Progenitor cell of endocrine pancreas (in vitro differentiated cells): ENCODE results near the gene KANSL2. TPM values are rescaled to one million over a fixed set of nuclear protein-coding genes. Genes with fewer than 3 reads are reported as not detected.
"Not testable (repeated sequence)": the region's sequence is repeated elsewhere in the genome, so short reads cannot be mapped to it uniquely, and the experiment has no call there.

Source experiments
- DNase-seq: peaks from one replicate; pipeline ENCODE4 v3.0.0; 2021; ENCODE audit warnings: low spot score; ENCODE audit not compliant: unreplicated experiment
- H3K27ac Mint-ChIP-seq: 2 replicates; pipeline ENCODE4 v1.8.0; 2021; ENCODE audit warnings: mild to moderate bottlenecking, moderate library complexity, mixed read lengths
- H3K27me3 Mint-ChIP-seq: 2 replicates; pipeline ENCODE4 v1.8.0; 2021; ENCODE audit warnings: mixed read lengths
- H3K36me3 Mint-ChIP-seq: 2 replicates; pipeline ENCODE4 v1.8.0; 2022; ENCODE audit warnings: mixed read lengths; ENCODE audit not compliant: insufficient read depth
- H3K4me1 Mint-ChIP-seq: 2 replicates; pipeline ENCODE4 v1.8.0; 2021; ENCODE audit warnings: low read depth, mixed read lengths
- H3K4me3 Mint-ChIP-seq: 2 replicates; pipeline ENCODE4 v1.8.0; 2021; ENCODE audit warnings: low read depth, mild to moderate bottlenecking, moderate library complexity, mixed read lengths
- H3K9me3 Mint-ChIP-seq: 2 replicates; pipeline ENCODE4 v1.8.0; 2021; ENCODE audit warnings: low read depth, mixed read lengths
- CTCF ChIP-seq: fragments of 200-600 bp; sonication (generic); IDR thresholded peaks from one replicate; pipeline ENCODE4 v1.5.0; 2021; ENCODE audit warnings: antibody characterized with exemption, mild to moderate bottlenecking; ENCODE audit not compliant: unreplicated experiment
- total RNA-seq: library from RNA; stranded (reverse); gene quantifications from 2 replicates; pipeline ENCODE4 v1.2.1, GENCODE V29; 2021

KANSL2 gene
- total RNA-seq, 1 donor from 2014 or later, result 54.4 TPM

DNA sequence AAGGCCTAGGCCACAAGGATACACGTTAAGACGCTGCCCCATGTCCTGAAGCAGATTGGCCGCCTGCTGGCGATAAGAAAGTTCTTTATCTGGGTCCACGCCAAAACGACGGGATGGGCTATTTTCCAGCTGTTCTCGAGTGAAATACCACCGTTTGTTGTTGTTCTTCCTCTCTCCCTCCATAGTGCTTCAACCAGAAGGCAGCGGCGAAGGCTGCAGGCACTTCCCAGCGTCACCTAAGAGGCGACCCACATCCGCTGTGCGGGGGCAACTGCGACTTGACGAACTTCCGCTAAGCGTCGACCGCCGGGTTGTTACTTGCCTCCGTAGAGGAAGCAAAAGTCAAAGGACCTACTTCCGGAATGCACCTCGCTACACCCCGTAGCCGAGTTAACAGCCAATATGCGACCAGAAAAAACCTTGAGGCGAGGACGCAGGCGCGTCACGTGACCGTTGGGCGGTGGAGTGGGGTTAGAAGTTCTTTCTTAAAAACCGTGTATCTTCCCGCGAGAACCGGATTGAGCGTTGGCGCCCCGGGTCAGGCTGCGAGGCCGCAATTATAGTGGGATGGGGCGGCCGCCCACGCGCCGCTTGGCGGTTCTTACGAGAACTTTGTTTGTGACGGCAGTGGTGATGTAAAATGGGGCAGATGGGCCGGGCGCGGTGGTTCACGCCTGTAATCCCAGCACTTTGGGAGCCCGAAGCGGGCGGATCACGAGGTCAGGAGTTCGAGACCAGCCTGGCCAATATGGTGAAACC is 34.6 kb upstream of the KANSL2 start, which contains the start of gene CCNT1:
TSS of gene CCNT1 (minus strand) at position 215 of the 759 bp plus-strand sequence. CDS start at position 183, 32 bp downstream.
- DNase-seq, result peak; percentile 95
- peaks cover 6% of the 10 kb centered on the region for H3K36me3 Mint-ChIP-seq
- H3K27me3 Mint-ChIP-seq, result no peaks in the 10 kb centered on the region
- H3K4me3 Mint-ChIP-seq, result peak within 1 kb of the TSS; percentile 89
- peaks cover 11% of the 10 kb centered on the region for H3K9me3 Mint-ChIP-seq
- peak; percentile 32 for TF ChIP-seq CTCF
- peaks cover 17% of the 10 kb centered on the region for H3K4me1 Mint-ChIP-seq
- H3K27ac Mint-ChIP-seq, result peak within 1 kb of the TSS; percentile 99

DNA sequence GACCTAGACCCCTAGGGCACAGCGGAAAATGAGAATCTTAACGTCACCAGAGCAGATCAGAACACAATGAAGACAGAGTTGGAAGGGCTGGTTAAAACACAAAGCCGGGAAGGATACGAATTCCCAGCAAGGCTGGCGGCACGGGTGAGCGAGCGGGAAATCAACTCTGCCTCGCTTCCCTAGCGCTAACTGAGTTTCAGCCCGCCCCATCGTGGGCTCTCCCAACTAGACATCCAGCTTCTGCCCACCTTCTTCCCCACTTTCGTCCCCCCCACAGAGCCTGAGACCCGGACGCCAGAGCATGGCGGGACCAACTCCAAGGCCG is 34.1 kb upstream of the KANSL2 start:
- peaks cover 17% of the 10 kb centered on the region for H3K4me1 Mint-ChIP-seq
- H3K9me3 Mint-ChIP-seq, result peaks cover 10% of the 10 kb centered on the region
- DNase-seq, result no peak
- H3K27me3 Mint-ChIP-seq, result no peaks in the 10 kb centered on the region
- peaks cover 8% of the 10 kb centered on the region for H3K36me3 Mint-ChIP-seq
- TF ChIP-seq CTCF, result no peak
- H3K4me3 Mint-ChIP-seq, result peak overlapping the region; percentile 89
- H3K27ac Mint-ChIP-seq, result peak overlapping the region; percentile 99

- Mint-ChIP-seq H3K4me1 (peaks cover 17% of the 10 kb centered on the region), H3K36me3 (peaks cover 11% of the 10 kb centered on the region), H3K27me3 (no peaks in the 10 kb centered on the region), H3K4me3 (no peak overlapping the region), H3K27ac (no peak overlapping the region), H3K9me3 (no peaks in the 10 kb centered on the region)
- no peak for DNase-seq
- TF ChIP-seq CTCF, result no peak
These were observed 30.2 kb upstream of the KANSL2 start for GRCh38 chr12:48712209-48712608.

GRCh38 chr12:48698822-48699221 is 16.8 kb upstream of the KANSL2 start:
- not testable (repeated sequence) for H3K27ac Mint-ChIP-seq, H3K9me3 Mint-ChIP-seq, H3K4me1 Mint-ChIP-seq, DNase-seq, H3K27me3 Mint-ChIP-seq, H3K4me3 Mint-ChIP-seq
- H3K36me3 Mint-ChIP-seq, result peaks cover 31% of the 10 kb centered on the region

DNA sequence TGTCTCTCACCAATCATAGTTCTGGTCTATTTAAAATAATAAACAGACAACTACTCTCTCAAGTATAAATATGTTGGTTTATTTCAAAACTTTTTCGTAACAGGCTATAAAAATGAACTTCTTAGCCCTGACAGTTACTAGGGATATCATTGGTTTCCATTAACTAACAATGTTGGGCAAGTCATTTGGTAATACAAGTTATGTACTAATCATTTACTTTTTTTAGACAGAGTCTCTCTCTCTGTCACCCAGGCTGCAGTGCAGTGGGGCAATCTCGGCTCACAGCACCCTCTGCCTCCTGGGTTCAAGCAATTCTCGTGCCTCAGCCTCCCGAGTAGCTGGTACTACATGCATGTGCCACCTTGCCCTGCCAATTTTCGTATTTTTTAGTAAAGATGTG is 14.6 kb upstream of the KANSL2 start:
- Mint-ChIP-seq H3K27ac (peak overlapping the region; percentile 56), H3K27me3 (no peaks in the 10 kb centered on the region), H3K4me3 (no peak overlapping the region), H3K4me1 (no peaks in the 10 kb centered on the region), H3K36me3 (peaks cover 36% of the 10 kb centered on the region), H3K9me3 (no peaks in the 10 kb centered on the region)
- TF ChIP-seq CTCF, result no peak
- no peak for DNase-seq

DNA sequence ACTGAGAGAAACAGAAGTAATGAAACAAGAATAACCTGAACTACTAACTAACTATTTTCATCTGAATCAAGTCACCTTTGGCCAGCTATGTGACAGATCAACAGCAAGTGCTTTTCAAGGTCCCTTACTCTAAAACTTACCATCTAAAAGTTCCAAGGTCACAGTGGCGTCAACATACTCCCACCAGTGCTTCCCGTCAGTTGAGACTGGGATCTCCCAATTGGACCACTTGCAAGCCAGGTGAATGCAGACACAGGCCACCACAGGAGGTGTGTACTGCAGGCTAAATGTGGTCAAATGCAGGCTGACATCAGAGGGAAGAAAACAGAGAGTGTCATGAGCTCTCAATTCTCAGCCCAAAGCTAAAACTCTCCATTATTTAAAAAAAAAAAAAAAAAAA is 13.8 kb upstream of the KANSL2 start:
- H3K36me3 Mint-ChIP-seq, result peaks cover 36% of the 10 kb centered on the region
- no peak for TF ChIP-seq CTCF
- H3K27me3 Mint-ChIP-seq, result no peaks in the 10 kb centered on the region
- no peak for DNase-seq
- no peak overlapping the region for H3K27ac Mint-ChIP-seq
- H3K4me3 Mint-ChIP-seq, result no peak overlapping the region
- no peaks in the 10 kb centered on the region for H3K9me3 Mint-ChIP-seq
- H3K4me1 Mint-ChIP-seq, result peaks cover 4% of the 10 kb centered on the region
